ENCODE measurements around the gene SAA2.

GRCh38 chr11:18204220-18204619 is 44.2 kb downstream of the SAA2 start:
- no peak for TF ChIP-seq ZNF521 (tag by site-specific recombination; IDR thresholded peaks at IDR 0.05)
- TF ChIP-seq ZBTB21 (tag by site-specific recombination; IDR thresholded peaks at IDR 0.05): no peak
- no peak for TF ChIP-seq ZBTB8A (tag by site-specific recombination; IDR thresholded peaks at IDR 0.05)
- no peak for TF ChIP-seq CTCF (tag by site-specific recombination; IDR thresholded peaks at IDR 0.05)
- TF ChIP-seq ATF2 (tag by site-specific recombination; IDR thresholded peaks at IDR 0.05; ENCODE audit: low read depth): no peak
- TF ChIP-seq INSM2 (tag by site-specific recombination; IDR thresholded peaks at IDR 0.05): no peak
